Right atrium auricular region (tissue), 2 donors: ENCODE data around the gene RHO. TPM values are rescaled to one million over a fixed set of nuclear protein-coding genes. Genes with fewer than 3 reads are reported as not detected.
A peak's percentile ranks its signal among the peaks of the same experiment; 100 is the strongest.

Experiments
- DNase-seq: peaks from one replicate; pipeline ENCODE4 v3.0.0-alpha.2; 2019; ENCODE audit warnings: low spot score
- H3K27ac ChIP-seq, 2 donors: fragments of 200-600 bp; sonication (generic); 1 replicate in 1 of 2; 2 replicates in 1 of 2; pipeline ENCODE4 v1.5.1; 2016 to 2019
- H3K27me3 ChIP-seq, 2 donors: fragments of 200-600 bp; sonication (generic); one replicate each; pipeline versions ENCODE4 v1.5.1 to v1.6.0; 2017 to 2019
- H3K36me3 ChIP-seq: fragments of 200-600 bp; sonication (generic); one replicate; pipeline ENCODE4 v1.5.1; 2016
- H3K4me1 ChIP-seq, 2 donors: fragments of 200-600 bp; sonication (generic); one replicate each; pipeline versions ENCODE4 v1.5.1 to v1.6.0; 2017 to 2019
- H3K4me3 ChIP-seq, 2 donors: fragments of 200-600 bp; sonication (generic); 1 replicate in 1 of 2; 2 replicates in 1 of 2; pipeline ENCODE4 v1.5.1; 2017 to 2019; ENCODE audit warnings: mild to moderate bottlenecking in 1 of 2, moderate library complexity in 1 of 2
- H3K9me3 ChIP-seq, 2 donors: fragments of 200-600 bp; sonication (generic); one replicate each; pipeline ENCODE4 v1.5.1; 2019
- CTCF ChIP-seq, 2 donors: fragments of 200-600 bp; sonication (generic); IDR thresholded peaks; one replicate each; pipeline ENCODE4 v1.5.1; 2019; ENCODE audit warnings: antibody characterized with exemption in 2 of 2
- total RNA-seq, 2 donors: library from RNA; depleted of rRNA; stranded (reverse); fragments of >200 nt; gene quantifications; one replicate each; pipeline ENCODE4 v1.1.0, GENCODE V29; 2016

RHO gene
- total RNA-seq, 2 donors from 2014 or later: not detected

GRCh38 chr3:129572603-129573002 is 44.2 kb downstream of the RHO start:
- no peaks in the 10 kb centered on the region for H3K27me3 ChIP-seq
- peaks cover 44% of the 10 kb centered on the region for H3K36me3 ChIP-seq
- no peak overlapping the region for H3K27ac ChIP-seq
- no peak for DNase-seq
- no peak overlapping the region for H3K4me3 ChIP-seq
- no peak for TF ChIP-seq CTCF (IDR thresholded peaks at IDR 0.05)
- H3K9me3 ChIP-seq: no peaks in the 10 kb centered on the region
- peaks cover 0 to 15% of the 10 kb centered on the region in 2 donors for H3K4me1 ChIP-seq

- Histone ChIP-seq H3K4me3 (no peak overlapping the region), H3K4me1 (peaks cover 0 to 24% of the 10 kb centered on the region in 2 donors), H3K27ac (no peak overlapping the region), H3K27me3 (no peaks in the 10 kb centered on the region), H3K9me3 (no peaks in the 10 kb centered on the region), H3K36me3 (peaks cover 47% of the 10 kb centered on the region)
- DNase-seq: no peak
- no peak for TF ChIP-seq CTCF (IDR thresholded peaks at IDR 0.05)
These were observed 45.1 kb downstream of the RHO start for GRCh38 chr3:129573493-129573892.

- Histone ChIP-seq H3K9me3 (no peaks in the 10 kb centered on the region), H3K36me3 (peaks cover 47% of the 10 kb centered on the region)
These were observed 45.8 kb downstream of the RHO start for GRCh38 chr3:129574206-129574605.

GRCh38 chr3:129575233-129575996 is 47.0 kb downstream of the RHO start:
- DNase-seq: no peak
- no peak for TF ChIP-seq CTCF (IDR thresholded peaks at IDR 0.05)
- Histone ChIP-seq H3K36me3 (peaks cover 37% of the 10 kb centered on the region), H3K4me3 (no peak overlapping the region), H3K27ac (peak overlapping the region in 1 of 2 donors; percentile 10), H3K9me3 (no peaks in the 10 kb centered on the region), H3K27me3 (no peaks in the 10 kb centered on the region), H3K4me1 (peaks cover 0 to 33% of the 10 kb centered on the region in 2 donors)

More at GRCh38 chr3:129574206-129574605, 45.8 kb downstream of the RHO start:
- H3K27ac ChIP-seq: no peak overlapping the region
- no peak for DNase-seq
- peaks cover 0 to 31% of the 10 kb centered on the region in 2 donors for H3K4me1 ChIP-seq
- TF ChIP-seq CTCF (IDR thresholded peaks at IDR 0.05): no peak
- H3K27me3 ChIP-seq: no peaks in the 10 kb centered on the region
- H3K4me3 ChIP-seq: no peak overlapping the region

GRCh38 chr3:129575997-129576384 is 47.6 kb downstream of the RHO start:
- no peak for DNase-seq
- no peaks in the 10 kb centered on the region for H3K9me3 ChIP-seq
- H3K27ac ChIP-seq: peak overlapping the region in 1 of 2 donors; percentile 10
- no peaks in the 10 kb centered on the region for H3K27me3 ChIP-seq
- peaks cover 34% of the 10 kb centered on the region for H3K36me3 ChIP-seq
- H3K4me3 ChIP-seq: no peak overlapping the region
- no peak for TF ChIP-seq CTCF (IDR thresholded peaks at IDR 0.05)
- H3K4me1 ChIP-seq: peaks cover 0 to 33% of the 10 kb centered on the region in 2 donors
